MCF 10A (cell line): ENCODE measurements around the gene SPAG7. TPM values are rescaled to one million over a fixed set of nuclear protein-coding genes. Genes with fewer than 3 reads are reported as not detected.

ENCODE experiments used
- BruUV-seq: library from RNA; stranded (reverse); fragments of 400-500 nt; replicated peaks from 2 replicates; lab custom pipeline; 2021; lab: Mats Ljungman, UMichigan
- CTCF ChIA-PET: fragments of 300-600 bp; sonication (Branson Sonifier 250); formaldehyde crosslinking; extraction: SDS; loops from one replicate; lab custom pipeline; 2021; ENCODE audit warnings: antibody characterized with exemption, inconsistent platforms; lab: Yijun Ruan, JAX
- POLR2A ChIA-PET: fragments of 300-600, 350-650 bp; sonication (Branson Sonifier 250); formaldehyde crosslinking; extraction: SDS; loops from one replicate; lab custom pipeline; 2020; ENCODE audit warnings: antibody characterized with exemption, inconsistent platforms; lab: Yijun Ruan, JAX
- DNase-seq: peaks from one replicate; pipeline ENCODE4 v3.0.0-alpha.2; 2018; ENCODE audit not compliant: unreplicated experiment
- H3K27ac Mint-ChIP-seq: one replicate; pipeline ENCODE4 v1.8.0; 2022; ENCODE audit warnings: mild to moderate bottlenecking, low read depth, mixed read lengths; ENCODE audit not compliant: unreplicated experiment
- H3K27me3 Mint-ChIP-seq: one replicate; pipeline ENCODE4 v1.8.0; 2022; ENCODE audit warnings: mixed read lengths; ENCODE audit not compliant: insufficient read depth, unreplicated experiment
- H3K36me3 Mint-ChIP-seq: one replicate; pipeline ENCODE4 v1.8.0; 2022; ENCODE audit warnings: mild to moderate bottlenecking, moderate library complexity, mixed read lengths; ENCODE audit not compliant: insufficient read depth, unreplicated experiment
- H3K4me1 Mint-ChIP-seq: one replicate; pipeline ENCODE4 v1.8.0; 2022; ENCODE audit warnings: mixed read lengths; ENCODE audit not compliant: insufficient read depth, unreplicated experiment
- H3K4me3 Mint-ChIP-seq: one replicate; pipeline ENCODE4 v1.8.0; 2022; ENCODE audit warnings: mild to moderate bottlenecking, moderate library complexity, mixed read lengths; ENCODE audit not compliant: unreplicated experiment
- H3K9me3 Mint-ChIP-seq: one replicate; pipeline ENCODE4 v1.8.0; 2022; ENCODE audit warnings: mixed read lengths; ENCODE audit not compliant: unreplicated experiment
- intact Hi-C: fragments of 100-400 bp; cut with micrococcal nuclease; formaldehyde crosslinking; loops from 2 replicates; pipeline ENCODE4 v1.14.1; 2022
- total RNA-seq: library from RNA; stranded (reverse); gene quantifications from 2 replicates; pipeline ENCODE4 v1.2.3, GENCODE V29; 2022
- TF ChIP-seq, protein P1 (sequence below): fragments of 200-600 bp; IDR thresholded peaks from one replicate; pipeline ENCODE4 v1.8.0; 2022; ENCODE audit warnings: antibody characterized with exemption, mild to moderate bottlenecking; ENCODE audit not compliant: unreplicated experiment

SPAG7 gene
- total RNA-seq, 1 experiment from 2014 or later: 112 TPM

DNA sequence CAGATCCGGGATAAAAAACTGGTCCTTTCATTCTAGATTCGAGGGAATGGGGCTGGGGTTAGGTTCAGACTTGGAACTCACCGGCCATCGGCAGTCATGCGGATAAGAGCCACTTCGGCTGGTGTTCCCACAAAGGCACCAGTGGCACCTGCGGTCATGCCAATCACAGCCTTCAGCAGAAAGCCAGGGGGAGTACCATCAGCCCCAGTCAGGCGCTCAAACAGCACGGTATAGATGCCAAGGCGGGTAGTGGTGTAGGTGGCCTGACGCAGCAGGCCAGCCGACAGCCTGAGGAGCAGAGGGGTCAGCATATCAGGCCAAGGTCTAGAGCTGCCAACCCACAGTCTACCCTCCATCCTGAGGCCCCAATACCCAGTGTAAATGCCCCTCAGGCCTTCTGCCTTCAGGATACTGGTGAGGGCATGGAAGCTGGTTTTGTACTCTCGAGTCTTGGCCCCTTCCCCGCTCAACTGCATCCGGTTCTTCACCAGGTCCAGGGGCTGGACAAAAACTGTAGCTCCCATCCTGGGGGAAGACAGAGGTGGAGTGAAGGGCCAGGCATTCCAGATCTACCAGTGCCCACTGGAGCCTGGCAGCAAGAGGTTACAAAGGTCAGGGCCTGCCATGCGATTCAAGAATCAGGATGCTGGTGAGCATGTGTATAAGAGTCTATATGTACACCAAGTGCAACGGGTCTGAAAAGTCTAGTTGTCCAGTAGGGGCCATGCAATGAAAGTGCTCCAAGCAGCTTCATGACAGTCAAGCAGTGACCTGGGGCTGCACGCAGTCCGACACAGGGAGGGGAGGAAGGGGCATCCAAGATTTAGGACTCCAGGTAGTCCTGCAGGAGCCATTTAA lies 28.7 kb downstream of the SPAG7 start:
- Mint-ChIP-seq H3K4me3 (peak overlapping the region; percentile 91), H3K9me3 (no peaks in the 10 kb centered on the region), H3K27me3 (no peaks in the 10 kb centered on the region), H3K4me1 (peaks cover 41% of the 10 kb centered on the region), H3K27ac (peak overlapping the region; percentile 98), H3K36me3 (peaks cover 49% of the 10 kb centered on the region)
- intact Hi-C loops: no loop called here
- ChIA-PET POLR2A (interaction anchor here (1.1 to 21.5 kb wide), 16 partner anchors 9 to 236 kb away, joined by 4 to 639 read pairs (median 16); partner anchors contain the start of genes ARRB2, CAMTA2, ENO3 and INCA1), CTCF (interaction anchor here (0.5 to 3.0 kb wide), 9 partner anchors 19 to 819 kb away, joined by 3 to 24 read pairs (median 4); no protein-coding TSS in a partner anchor)
- TF ChIP-seq, protein P1, sequence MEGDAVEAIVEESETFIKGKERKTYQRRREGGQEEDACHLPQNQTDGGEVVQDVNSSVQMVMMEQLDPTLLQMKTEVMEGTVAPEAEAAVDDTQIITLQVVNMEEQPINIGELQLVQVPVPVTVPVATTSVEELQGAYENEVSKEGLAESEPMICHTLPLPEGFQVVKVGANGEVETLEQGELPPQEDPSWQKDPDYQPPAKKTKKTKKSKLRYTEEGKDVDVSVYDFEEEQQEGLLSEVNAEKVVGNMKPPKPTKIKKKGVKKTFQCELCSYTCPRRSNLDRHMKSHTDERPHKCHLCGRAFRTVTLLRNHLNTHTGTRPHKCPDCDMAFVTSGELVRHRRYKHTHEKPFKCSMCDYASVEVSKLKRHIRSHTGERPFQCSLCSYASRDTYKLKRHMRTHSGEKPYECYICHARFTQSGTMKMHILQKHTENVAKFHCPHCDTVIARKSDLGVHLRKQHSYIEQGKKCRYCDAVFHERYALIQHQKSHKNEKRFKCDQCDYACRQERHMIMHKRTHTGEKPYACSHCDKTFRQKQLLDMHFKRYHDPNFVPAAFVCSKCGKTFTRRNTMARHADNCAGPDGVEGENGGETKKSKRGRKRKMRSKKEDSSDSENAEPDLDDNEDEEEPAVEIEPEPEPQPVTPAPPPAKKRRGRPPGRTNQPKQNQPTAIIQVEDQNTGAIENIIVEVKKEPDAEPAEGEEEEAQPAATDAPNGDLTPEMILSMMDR: no peak
- TSS peak; percentile 15 for BruUV-seq
- no peak for DNase-seq

DNA sequence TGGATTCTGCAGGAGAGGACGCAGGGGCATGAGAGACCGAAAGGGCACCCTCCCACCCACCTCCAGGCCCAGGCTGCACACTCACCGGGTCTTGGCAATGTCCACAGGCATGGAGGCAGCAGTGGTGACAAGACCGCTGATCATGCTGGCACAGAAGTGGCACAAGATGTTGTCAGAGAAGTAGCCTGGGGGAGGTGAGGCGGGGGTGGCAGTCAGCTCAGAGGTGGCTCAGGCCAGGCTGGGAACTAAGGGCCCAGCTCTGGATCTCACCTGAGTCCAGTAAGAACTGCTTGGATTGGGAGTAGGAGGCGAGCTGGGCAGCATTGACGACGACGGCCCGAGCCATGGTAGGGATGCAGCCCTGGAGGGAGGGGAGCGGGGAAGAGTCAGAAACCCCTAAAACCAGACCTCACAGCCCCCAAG lies 29.5 kb downstream of the SPAG7 start:
- ChIA-PET POLR2A (interaction anchor here (0.9 to 21.5 kb wide), 4 partner anchors 11 to 29 kb away, joined by 3 to 639 read pairs (median 18); partner anchors contain the start of gene SPAG7), CTCF (interaction anchor here (0.5 to 3.0 kb wide), 4 partner anchors 27 to 44 kb away, joined by 3 to 24 read pairs (median 3); no protein-coding TSS in a partner anchor)
- Mint-ChIP-seq H3K4me3 (peak overlapping the region; percentile 91), H3K27me3 (no peaks in the 10 kb centered on the region), H3K36me3 (peaks cover 44% of the 10 kb centered on the region), H3K9me3 (no peaks in the 10 kb centered on the region), H3K4me1 (peaks cover 39% of the 10 kb centered on the region), H3K27ac (peak overlapping the region; percentile 98)
- TF ChIP-seq, protein P1: no peak
- no TSS peak for BruUV-seq
- intact Hi-C loops: no loop called here
- no peak for DNase-seq

DNA sequence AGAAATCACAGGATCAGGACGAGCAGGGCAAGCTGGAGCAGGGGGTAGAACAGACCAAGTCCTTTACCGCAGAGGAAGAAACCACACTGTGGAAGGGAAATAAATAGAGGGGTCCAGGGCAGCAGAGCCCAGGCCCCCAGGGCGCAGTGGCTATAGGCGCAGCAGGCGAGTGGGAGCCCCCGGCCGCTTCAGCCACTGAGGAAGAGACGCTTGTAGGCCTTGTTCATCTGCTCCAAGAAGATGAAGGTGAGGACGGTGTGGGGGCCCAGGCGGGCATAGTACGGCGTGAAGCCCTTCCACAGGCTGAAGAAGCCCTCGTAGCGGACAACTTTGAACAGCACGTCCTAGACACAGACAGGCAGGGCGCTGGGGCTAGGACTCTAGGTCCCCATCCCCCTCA lies 30.1 kb downstream of the SPAG7 start:
- Mint-ChIP-seq H3K27ac (no peak overlapping the region), H3K36me3 (peaks cover 41% of the 10 kb centered on the region), H3K9me3 (no peaks in the 10 kb centered on the region), H3K4me1 (peaks cover 33% of the 10 kb centered on the region), H3K27me3 (no peaks in the 10 kb centered on the region), H3K4me3 (peak overlapping the region; percentile 91)
- TF ChIP-seq, protein P1: no peak
- CTCF ChIA-PET: interaction anchor here (0.6 to 2.3 kb wide), 2 partner anchors 29 to 44 kb away, joined by 3 to 5 read pairs; no protein-coding TSS in a partner anchor
- POLR2A ChIA-PET: interaction anchor here (0.6 to 21.5 kb wide), 4 partner anchors 8 to 30 kb away, joined by 3 to 639 read pairs (median 18); partner anchors contain the start of gene SPAG7
- BruUV-seq: no TSS peak
- DNase-seq: no peak
- intact Hi-C loops: no loop called here

DNA sequence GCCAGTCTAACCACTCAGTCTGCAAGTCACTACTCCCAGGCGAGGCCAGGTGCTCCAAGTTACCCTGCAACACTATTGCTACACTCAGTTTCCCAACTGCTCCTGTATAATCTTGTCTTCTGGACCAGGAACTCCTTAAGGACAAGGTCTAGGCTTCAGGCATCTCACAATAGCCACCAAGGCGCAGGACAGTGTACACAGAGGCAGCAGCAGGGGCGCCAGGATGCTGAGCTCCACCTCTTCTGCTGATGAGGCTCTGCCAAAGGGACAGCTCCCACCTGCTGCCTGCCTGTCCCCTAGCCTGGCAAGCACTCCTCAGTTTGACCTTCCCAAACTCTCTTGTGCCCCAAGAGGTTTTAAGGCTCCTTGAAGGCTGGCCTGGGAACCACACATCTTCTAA lies 31.2 kb downstream of the SPAG7 start:
- Mint-ChIP-seq H3K4me1 (peaks cover 22% of the 10 kb centered on the region), H3K9me3 (no peaks in the 10 kb centered on the region)
- POLR2A ChIA-PET: interaction anchor here (0.6 to 1.4 kb wide), 7 partner anchors 11 to 147 kb away, joined by 3 to 6 read pairs (median 3); partner anchors contain the start of genes PFN1 and SPAG7

More for the DNA sequence above, 31.2 kb downstream of the SPAG7 start:
- CTCF ChIA-PET: interaction anchor here (0.8 to 2.3 kb wide), 2 partner anchors 17 to 27 kb away, joined by 4 to 5 read pairs; no protein-coding TSS in a partner anchor
- Mint-ChIP-seq H3K27ac (no peak overlapping the region), H3K36me3 (peaks cover 41% of the 10 kb centered on the region), H3K27me3 (no peaks in the 10 kb centered on the region), H3K4me3 (no peak overlapping the region)
- BruUV-seq: no TSS peak
- intact Hi-C loops: no loop called here
- TF ChIP-seq, protein P1: no peak
- DNase-seq: no peak
